Prostate gland (tissue), 2 donors: ENCODE data around the gene SH2D7. TPM values are rescaled to one million over a fixed set of nuclear protein-coding genes. Genes with fewer than 3 reads are reported as not detected.

ENCODE experiments used
- DNase-seq: peaks from one replicate; pipeline ENCODE4 v3.0.0-alpha.2; 2019; ENCODE audit warnings: low spot score
- H3K27ac ChIP-seq, 2 donors: fragments of 200-600 bp; sonication (generic); 2 replicates each; pipeline ENCODE4 v1.5.1; 2017 to 2019
- H3K27me3 ChIP-seq: fragments of 200-600 bp; sonication (generic); replicated peaks from 2 replicates; pipeline ENCODE4 v1.5.1; 2019; ENCODE audit not compliant: insufficient read depth
- H3K36me3 ChIP-seq, 2 donors: fragments of 200-600 bp; sonication (generic); 1 replicate in 1 of 2; 2 replicates in 1 of 2; pipeline versions ENCODE4 v1.5.1 to v1.8.1; 2017 to 2019
- H3K4me1 ChIP-seq: fragments of 200-600 bp; sonication (generic); replicated peaks from 2 replicates; pipeline ENCODE4 v1.5.1; 2019
- H3K4me3 ChIP-seq, 2 donors: fragments of 200-600 bp; sonication (generic); 2 replicates each; pipeline ENCODE4 v1.5.1; 2017 to 2019
- H3K9me3 ChIP-seq: fragments of 200-600 bp; sonication (generic); 2 replicates; pipeline ENCODE4 v1.5.1; 2017
- CTCF ChIP-seq, 4 experiments: fragments of 200-600 bp in 2 of 4; fragments of 450-650 bp in 2 of 4; sonication (generic) in 2 of 4; IDR thresholded peaks; 1 replicate in 3 of 4; 2 replicates in 1 of 4; pipeline ENCODE4 v1.5.1; 2016 to 2019; ENCODE audit warnings: antibody characterized with exemption in 4 of 4, mild to moderate bottlenecking in 2 of 4, moderate library complexity in 2 of 4
- POLR2A ChIP-seq: fragments of 450-650 bp; IDR thresholded peaks from one replicate; pipeline ENCODE4 v1.6.1; 2016; ENCODE audit warnings: antibody characterized with exemption, mild to moderate bottlenecking
- POLR2AphosphoS5 ChIP-seq: sonication (generic); formaldehyde crosslinking; IDR thresholded peaks from one replicate; pipeline ENCODE4 v1.6.1; 2017; ENCODE audit warnings: antibody characterized with exemption
- WGBS: methylation state at CpG from one replicate; pipeline ENCODE4 v1.1.5; 2018; 5-methylcytosine and 5-hydroxymethylcytosine counted together
- intact Hi-C: fragments of 100-400 bp; cut with DNase I; formaldehyde crosslinking; loops from one replicate; pipeline ENCODE4 v1.14.2; 2022
- total RNA-seq, 2 donors: library from RNA; depleted of rRNA; stranded (reverse); fragments of >200 nt; gene quantifications; one replicate each; pipeline ENCODE4 v1.1.0, GENCODE V29; 2016

Gene SH2D7
- total RNA-seq, 2 donors from 2014 or later: 0.28 TPM; not detected in 1

- no peak overlapping the region for H3K27ac ChIP-seq
- H3K27me3 ChIP-seq: no peaks in the 10 kb centered on the region
- no peak overlapping the region for H3K4me3 ChIP-seq
- intact Hi-C loops: no loop called here
- H3K36me3 ChIP-seq: no peaks in the 10 kb centered on the region
- WGBS: 92% methylated on average over 16 of the region's 16 CpGs
- no peak for TF ChIP-seq POLR2A
- no peak for TF ChIP-seq POLR2AphosphoS5
- TF ChIP-seq CTCF (IDR thresholded peaks at IDR 0.05): no peak
- no peaks in the 10 kb centered on the region for H3K9me3 ChIP-seq
- no peaks in the 10 kb centered on the region for H3K4me1 ChIP-seq
- no peak for DNase-seq
Measured at GRCh38 chr15:78105476-78106241, 13.3 kb downstream of the SH2D7 start.

GRCh38 chr15:78107471-78107870 lies 15.1 kb downstream of the SH2D7 start:
- no peaks in the 10 kb centered on the region for H3K27me3 ChIP-seq
- TF ChIP-seq POLR2A (no peak), POLR2AphosphoS5 (no peak), CTCF (IDR thresholded peaks at IDR 0.05) (no peak)
- H3K36me3 ChIP-seq: no peaks in the 10 kb centered on the region
- intact Hi-C loops: no loop called here
- H3K27ac ChIP-seq: no peak overlapping the region
- H3K4me1 ChIP-seq: no peaks in the 10 kb centered on the region
- H3K4me3 ChIP-seq: no peak overlapping the region
- no peak for DNase-seq
- no peaks in the 10 kb centered on the region for H3K9me3 ChIP-seq
- 94% methylated on average over 8 of the region's 8 CpGs for WGBS

GRCh38 chr15:78108300-78109084 lies 16.1 kb downstream of the SH2D7 start:
- intact Hi-C loops: loop anchor here (2.0 kb wide), 2 partner anchors 142 to 150 kb away; no protein-coding TSS in a partner anchor
- no peaks in the 10 kb centered on the region for H3K36me3 ChIP-seq
- no peak overlapping the region for H3K4me3 ChIP-seq
- 53% methylated on average over 11 of the region's 11 CpGs for WGBS
- DNase-seq: peak; percentile 78
- no peak overlapping the region for H3K27ac ChIP-seq
- no peaks in the 10 kb centered on the region for H3K27me3 ChIP-seq
- H3K9me3 ChIP-seq: no peaks in the 10 kb centered on the region
- peak; percentile 88 to 98 (median 96) for TF ChIP-seq CTCF (IDR thresholded peaks at IDR 0.05)
- no peak for TF ChIP-seq POLR2A
- TF ChIP-seq POLR2AphosphoS5: peak; percentile 34
- H3K4me1 ChIP-seq: no peaks in the 10 kb centered on the region

- 90% methylated on average over 12 of the region's 12 CpGs for WGBS
- TF ChIP-seq POLR2A (no peak), CTCF (IDR thresholded peaks at IDR 0.05) (no peak), POLR2AphosphoS5 (no peak)
- Histone ChIP-seq H3K4me3 (no peak overlapping the region), H3K9me3 (no peaks in the 10 kb centered on the region), H3K4me1 (no peaks in the 10 kb centered on the region), H3K36me3 (no peaks in the 10 kb centered on the region), H3K27me3 (no peaks in the 10 kb centered on the region), H3K27ac (no peak overlapping the region)
- DNase-seq: no peak
- intact Hi-C loops: loop anchor here (2.0 kb wide), 2 partner anchors 142 to 150 kb away; no protein-coding TSS in a partner anchor
Measured at GRCh38 chr15:78109156-78109555, 16.8 kb downstream of the SH2D7 start.
